HG02642 (cell line): Measurements from ENCODE around the gene PTAFR.
"Not testable (repeated sequence)": the region's sequence is repeated elsewhere in the genome, so short reads cannot be mapped to it uniquely, and the experiment has no call there.

Experiments used
- ATAC-seq: cut with Tn5 transposase; IDR thresholded peaks from one replicate; pipeline ENCODE4 v1.9.1; 2021; ENCODE audit warnings: mild to moderate bottlenecking; ENCODE audit not compliant: unreplicated experiment, poor library complexity

Gene PTAFR

DNA sequence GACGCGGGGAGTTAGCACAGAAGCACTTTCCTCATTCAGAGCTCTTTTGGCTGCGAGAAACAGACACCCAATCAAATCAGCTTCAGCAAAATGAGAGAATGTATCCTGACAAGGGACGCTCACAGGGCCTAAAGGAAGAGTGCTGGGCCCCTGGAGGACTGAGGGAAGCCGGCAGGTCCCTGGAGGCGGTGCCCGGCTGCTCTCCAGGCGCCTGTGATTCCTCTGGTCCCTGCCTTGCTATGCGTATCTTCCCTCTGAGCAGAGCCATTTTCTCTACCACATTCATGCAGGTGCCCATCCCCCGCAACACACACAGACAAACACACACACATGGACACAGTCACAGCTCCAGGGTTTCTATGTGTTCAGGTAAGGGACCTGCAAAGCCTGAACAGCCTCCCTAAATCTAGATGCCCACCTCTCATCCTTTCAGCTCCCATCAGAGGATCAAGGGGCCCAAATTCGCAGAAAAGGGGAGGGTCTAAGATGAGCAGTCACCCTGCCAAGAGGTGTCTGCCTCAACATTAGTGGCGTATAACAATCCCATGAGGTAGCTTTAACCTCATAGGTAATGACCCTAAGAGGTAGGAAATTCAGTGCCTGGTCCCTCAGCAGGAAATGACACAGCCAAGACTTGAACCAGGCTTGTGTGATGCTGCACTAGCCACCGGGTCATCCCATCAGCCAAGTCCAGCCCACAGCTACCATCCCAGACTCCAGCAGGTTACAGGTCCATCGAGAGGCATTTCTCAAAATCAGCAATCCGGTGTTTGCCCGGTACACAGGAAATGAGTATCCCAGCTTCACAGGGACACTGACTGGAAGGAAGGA is 29.0 kb downstream of the PTAFR start:
- ATAC-seq = peak; percentile 21

DNA sequence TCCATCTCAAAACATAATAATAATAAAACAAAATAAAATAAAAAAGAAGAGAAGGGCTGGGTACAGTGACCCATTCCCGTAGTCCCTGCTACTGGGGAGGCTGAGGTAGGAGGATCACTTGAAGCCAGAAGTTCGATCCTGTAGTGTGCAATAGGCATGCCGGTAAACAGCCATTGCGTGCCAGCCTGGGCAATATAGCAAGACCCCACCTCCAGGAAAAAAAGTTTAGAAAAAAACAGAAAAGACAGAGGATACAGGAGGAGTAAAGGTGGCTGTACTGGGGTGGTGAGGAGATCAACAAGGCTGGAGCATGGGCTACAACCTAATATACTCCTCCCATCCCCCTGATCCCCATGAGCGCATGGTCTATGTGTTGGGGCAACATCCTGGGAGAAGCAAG is 30.8 kb downstream of the PTAFR start:
- ATAC-seq = no peak

DNA sequence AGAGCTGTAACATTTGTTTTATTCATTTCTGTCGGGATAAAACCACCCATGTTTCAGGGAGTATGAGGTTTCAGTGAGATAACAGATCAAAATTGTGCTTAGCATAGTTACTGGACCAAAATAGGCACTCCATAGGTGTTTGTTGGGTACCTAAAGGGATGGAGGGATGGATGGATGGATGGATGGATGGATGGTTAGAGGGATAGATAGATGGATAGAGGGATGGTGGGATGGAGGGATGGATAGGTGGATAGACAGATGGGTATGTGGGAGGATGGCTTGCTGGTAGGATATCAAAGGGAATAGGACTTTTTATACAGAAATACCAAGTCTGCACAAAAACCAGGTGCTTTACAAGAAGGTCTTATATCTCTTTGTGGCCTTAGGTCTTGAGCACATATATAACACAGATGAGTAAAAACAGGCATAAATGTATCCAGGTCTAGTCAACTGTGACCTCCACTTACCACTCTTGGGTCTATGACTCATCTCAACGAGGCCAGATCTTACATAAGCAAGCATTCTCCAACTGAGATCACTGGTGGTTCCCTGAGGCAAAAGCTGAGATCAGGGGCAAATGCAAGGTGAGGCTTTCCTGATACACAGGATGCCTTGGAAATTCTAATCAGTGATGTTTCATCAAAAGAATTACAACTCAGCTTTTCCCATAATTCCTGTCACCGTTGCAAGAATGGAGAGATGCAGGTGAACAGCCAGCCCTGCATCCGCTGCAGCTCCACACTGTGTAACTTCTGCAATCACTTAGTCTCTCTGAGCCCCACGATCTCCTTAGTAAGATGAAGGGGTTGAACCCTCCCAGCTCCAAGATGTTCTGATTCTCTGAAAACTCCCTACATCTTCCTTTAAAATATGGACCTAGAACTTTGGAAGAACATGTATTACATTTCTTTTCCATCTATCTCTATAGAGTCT is 32.0 kb downstream of the PTAFR start:
- ATAC-seq = peak; percentile 64

DNA sequence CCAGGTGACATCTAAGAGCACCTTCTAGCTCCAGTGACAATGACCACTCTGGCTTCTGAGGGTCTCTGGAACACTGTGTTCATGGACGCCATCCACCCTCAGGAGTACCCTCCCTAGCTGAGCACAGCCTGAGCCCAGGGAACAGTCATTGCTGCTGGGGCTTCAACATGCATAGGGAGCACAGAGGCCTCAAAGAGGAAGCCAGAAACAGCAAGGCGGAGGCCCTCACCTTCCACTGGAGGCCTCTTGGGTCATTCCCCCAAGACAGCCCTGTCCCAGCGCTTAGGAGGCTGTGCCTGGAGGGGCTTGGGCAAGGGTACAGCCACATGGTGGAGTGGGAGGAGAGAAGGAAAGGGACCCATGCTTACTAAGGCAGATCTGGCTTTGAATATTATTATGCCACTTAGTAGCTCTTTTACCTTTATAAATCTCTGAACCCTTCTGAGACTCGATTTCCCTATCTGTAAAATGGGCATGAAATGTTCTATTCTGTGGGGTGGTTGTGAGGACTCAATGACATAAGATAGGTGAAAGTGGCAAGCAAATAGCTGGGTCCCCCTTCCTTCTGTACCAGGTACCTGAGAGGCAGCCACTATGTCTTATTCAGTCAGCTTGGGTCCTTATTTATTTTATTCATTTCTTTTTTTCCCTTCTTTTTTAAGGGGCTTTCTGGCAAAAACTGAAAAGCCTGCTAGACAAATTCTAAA is 32.8 kb downstream of the PTAFR start:
- ATAC-seq = no peak

DNA sequence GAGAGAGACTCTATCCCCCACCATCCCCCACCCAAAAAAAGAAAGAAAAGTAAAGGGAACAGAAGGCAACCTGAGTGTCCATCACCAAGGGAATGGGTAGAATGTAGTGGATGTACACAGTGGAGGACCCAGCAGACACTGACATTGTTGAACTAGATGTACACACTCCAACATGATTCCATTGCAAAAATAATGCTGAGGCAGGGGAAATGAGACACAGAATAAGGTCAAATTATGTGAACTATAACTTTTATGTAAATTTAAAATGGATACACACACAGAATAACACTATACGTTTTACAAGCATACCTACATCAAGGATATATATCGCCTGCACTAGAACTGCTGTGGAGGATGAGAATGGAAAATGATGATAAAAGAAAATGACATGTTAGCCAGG is 34.8 kb downstream of the PTAFR start:
- ATAC-seq = no peak

DNA sequence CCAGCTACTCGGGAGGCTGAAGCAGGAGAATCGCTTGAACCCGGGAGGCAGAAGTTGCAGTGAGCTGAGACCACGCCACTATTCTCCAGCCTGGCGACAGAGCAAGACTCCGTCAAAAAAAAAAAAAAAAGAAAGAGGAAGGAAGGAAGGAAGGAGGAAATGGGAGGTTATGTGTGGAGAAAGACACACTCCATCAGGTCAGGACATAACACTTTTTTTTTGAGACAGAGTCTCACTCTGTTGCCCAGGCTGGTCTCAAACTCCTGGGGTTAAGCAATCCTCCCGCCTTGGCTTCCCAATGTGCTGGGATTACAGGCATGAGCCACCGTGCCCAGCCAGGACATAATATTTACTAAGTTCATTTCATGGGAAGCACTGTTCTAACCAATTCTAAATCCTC is 36.6 kb downstream of the PTAFR start:
- not testable (repeated sequence) for ATAC-seq

DNA sequence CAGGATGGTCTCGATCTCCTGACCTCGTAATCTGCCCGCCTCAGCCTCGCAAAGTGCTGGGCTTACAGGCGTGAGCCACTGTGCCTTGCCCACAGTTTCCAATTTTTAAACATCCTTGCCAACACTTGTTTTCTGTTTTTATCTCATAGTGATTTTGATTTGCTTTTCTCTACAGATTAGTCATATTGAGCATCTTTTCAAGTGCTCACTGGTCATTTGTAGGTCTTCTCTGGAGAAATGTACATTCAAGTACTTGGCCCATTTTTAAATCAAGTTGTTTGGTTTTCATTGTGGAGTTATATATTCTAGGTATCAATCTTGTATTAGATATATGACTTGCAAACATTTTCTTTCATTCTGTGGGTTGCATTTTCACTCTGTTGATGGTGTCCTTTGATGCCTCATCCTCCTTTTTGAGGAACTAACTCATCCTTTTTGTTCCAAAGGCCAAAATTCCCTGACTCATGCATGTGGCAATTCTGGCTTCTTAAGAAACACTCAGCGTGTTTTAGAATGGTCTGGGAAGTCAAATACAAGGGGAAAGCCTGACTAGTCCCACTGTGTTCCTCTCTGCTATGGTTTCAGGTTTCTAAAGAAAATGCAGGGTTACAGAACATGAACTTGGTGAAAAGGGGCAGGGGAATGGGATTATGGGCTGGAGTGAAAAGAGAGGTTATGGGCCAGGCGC is 37.3 kb downstream of the PTAFR start:
- no peak for ATAC-seq

DNA sequence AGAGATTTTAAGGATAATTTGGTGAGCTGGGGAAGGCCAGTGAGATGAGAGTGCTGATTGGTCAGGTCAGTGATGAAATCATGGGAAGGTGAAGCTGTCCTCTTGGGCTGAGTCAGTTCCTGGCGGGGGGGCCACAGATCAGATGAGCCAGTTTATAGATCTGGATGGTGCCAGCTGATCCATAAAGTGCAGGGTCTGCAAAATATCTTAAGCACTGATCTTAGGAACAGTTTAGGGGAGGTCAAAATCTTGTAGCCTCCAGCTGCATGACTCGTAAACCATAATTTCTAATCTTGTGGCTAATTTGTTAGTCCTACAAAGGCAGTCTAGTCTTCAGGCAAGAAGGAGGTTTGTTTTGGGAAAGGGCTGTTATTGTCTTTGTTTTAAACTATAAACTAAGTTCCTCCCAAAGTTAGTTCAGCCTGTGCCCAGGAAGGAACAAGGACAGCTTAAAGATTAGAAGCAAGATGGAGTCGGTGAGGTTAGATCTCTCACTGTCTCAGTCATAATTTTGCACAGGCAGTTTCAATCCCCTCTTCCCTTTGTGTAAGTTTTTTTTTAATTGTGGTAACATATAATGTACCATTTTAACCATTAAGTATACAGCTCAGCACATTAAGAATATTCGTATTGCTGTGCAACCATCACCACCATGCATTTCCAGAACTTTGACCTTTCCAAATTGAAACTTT is 39.4 kb downstream of the PTAFR start:
- ATAC-seq = no peak

DNA sequence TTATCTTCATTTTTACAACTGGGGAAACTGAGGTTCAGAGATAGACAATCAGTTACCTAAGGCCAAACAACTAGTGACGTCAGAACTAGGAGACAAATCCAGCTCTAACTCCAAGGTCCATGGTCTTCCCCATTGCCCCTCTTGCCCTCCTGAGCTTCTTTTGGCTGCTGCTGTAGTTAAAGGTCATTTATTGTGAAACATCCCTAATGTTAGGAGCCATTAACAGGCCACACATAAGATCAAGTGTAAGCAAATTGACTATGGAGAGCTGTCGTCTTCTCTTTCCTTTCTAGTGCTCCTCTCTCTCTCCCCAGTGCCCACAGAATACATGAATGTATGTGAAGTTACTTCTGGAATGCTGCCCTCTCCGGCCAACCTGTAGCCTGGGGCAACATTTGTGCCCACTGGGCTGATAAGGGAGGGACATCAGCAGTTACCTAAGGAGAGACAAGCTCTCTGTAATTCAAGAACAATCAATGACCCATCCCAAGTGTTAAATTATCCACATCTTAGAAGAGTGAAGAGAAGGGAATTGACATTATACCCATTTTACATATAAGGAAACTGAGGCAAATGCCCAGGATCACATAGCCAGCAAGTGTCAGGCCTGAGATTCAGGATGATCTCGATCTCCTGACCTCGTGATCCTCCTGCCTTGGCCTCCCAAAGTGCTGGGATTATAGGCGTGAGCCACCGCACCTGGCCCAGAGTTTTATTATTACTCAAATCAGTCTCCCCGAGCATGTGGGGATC is 40.1 kb downstream of the PTAFR start:
- no peak for ATAC-seq

DNA sequence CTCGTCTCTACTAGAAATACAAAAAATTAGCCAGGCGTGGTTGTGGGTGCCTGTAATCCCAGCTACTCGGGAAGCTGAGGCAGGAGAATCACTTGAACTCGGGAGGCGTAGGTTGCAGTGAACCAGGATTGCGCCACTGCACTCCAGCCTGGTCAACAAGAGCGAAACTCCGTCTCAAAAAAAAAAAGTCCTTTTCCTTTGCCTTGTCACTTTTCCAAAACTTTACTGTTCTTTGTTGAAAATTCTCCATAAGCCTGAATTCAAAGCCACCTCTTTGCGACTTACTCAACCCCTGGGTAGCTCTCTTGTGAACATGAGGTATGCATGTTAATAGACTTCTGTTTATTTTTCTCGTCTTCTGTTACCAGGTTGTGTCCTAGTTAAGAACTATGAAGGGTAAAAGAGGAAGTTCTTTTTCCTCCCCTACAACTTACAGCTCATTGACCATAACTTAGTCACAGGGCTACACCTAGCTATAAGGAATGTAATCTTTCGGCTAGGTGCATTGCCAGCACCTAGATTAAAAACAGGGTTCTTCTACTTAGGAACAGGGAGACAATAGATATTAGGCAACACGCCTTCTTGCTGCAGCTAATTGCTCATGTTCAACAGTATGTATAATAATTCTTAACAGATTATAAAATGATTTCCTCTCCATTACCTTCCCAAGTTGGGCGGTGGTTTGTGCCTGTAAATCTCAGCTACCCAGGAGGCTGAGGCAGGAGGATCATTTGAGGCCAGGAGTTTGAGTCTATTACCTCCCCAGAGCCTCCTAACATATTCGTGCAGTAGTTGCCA is 40.9 kb downstream of the PTAFR start:
- ATAC-seq = no peak

DNA sequence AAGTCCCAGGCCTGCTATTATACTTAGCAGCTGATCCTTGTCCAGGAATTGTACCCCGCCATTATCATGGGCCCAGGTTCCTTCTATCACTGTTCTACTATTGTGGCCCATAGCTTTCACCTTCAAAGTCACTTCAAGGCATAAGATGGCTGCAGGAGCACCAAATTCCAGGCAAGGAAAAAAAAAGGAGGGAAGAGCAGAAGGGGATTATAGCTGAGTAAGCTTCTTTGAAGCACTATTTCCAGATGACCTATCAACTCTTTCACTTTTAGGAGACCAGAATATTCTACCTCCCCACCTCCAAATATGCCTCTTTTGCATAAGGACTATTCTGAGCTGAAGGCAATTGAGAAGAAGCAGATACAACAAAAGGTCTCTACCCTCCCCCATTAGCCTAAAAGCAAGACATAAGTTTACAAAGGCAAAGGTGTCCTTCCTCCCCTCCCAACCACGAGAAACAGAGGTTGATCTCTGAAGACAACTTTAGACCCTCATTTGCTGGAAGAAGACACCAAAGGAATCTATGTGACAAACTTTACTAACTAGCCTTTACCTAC is 41.8 kb downstream of the PTAFR start:
- no peak for ATAC-seq

DNA sequence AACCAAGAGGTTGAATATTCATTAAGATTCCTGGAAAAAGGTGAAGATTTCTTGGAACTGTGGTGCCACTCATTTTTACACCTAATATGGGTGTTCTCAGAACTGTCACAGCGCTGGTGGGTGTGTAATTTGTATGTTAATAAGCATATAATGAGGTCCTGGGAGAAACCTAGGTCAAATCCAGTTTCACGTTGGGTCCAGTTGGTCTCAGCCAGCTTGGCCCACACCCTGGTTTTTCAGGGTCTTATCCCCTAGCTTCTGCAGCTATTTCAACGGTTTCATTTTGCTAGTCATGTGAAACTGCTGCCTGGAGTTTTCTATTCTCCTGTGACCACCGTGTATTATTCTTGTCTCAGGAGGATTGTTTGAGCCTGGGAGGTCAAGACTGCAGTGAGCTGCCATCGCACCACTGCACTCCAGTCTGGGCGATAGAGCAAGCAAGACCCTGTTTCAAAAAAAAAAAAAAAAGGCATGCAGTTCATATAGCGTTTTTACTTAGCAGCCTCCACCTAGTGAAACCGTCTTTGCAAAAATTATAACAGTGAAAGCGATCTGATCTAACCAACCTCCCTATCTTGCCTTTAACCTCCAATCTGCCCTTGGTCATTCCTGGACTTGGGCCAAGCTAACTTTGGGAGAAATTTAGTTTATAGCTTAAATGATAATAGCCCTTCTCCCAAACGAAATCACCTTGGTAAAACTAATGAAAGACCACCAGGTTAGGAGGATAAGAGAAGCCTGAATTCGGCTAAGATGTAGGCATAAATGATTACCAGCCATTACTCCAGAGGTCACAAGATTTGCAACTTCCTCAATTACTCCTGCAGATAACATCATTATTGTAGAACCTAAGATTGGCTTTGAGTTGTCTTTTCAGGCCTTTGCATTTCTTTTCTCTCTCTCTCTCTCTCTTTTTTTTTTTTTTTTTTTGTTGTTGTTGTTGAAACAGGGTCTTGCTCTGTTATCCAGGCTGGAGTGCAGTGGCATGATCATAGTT is 44.0 kb downstream of the PTAFR start:
- ATAC-seq = no peak

DNA sequence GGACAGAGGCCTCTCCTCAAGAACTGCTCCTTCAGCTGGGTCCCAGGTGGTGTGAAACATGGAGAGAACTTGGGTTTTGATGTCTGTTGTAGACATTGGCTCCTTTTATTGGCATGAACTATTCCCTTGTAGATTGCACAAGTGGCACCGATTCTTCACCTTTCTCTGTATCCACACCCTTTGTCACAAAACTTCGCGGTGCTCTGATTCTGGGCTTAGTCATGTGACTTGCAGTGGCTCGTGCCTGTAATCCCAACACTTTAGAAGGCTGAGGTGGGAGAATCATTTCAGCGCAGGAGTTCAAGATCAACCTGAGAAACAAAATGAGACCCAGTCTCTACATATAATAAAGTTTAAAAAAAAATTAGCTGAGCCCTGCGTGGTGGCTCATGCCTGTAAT is 45.6 kb downstream of the PTAFR start:
- no peak for ATAC-seq

DNA sequence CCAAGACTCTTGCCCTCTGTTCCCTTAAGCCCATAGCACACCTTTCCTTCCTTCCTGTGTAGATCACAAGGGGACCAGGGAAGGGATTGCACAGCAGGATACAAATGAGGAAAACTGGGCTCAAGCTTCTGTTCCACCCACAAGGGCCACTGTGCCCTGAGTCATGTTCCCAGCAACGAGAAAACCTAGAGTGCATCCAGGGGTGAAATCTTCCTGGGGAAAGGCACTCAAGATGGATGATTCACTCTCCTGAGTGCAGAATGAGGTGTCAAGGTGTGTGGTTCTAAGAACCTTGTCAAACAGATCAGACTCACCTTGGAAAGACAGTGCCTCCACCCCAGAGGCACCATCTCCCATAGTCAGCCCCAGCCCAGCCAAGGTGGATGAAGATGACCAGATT is 47.3 kb downstream of the PTAFR start:
- ATAC-seq = no peak

DNA sequence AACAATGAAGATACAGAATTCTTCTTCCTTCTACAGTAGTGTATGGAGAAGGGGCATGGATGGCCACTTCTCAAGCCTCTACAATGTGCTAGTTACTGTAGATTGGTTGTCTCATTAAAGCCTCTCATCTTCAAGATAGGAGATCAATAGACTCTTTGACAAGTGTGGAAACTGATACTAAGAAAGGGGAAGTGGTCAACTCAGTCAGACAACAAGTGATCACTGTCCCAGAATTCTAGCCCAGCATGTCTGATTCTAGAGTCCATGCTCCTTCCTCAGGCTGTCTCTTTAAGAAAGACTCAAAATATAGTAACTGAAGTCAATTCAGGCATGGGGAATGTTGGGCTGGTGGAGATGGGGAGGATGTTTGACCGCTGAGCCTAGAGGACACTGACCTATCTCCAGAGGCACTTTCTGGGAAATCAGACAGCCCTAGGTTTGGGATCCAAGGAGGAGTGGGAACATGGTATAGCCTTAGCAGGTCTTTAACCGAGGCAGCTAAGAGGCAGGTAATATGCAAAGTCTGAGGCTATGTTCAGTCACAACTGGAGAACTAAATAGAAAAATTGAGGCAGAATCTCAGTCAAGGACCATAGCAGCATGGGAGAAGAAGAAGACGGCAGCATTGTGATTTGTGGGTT is 48.8 kb downstream of the PTAFR start:
- peak; percentile 76 for ATAC-seq

DNA sequence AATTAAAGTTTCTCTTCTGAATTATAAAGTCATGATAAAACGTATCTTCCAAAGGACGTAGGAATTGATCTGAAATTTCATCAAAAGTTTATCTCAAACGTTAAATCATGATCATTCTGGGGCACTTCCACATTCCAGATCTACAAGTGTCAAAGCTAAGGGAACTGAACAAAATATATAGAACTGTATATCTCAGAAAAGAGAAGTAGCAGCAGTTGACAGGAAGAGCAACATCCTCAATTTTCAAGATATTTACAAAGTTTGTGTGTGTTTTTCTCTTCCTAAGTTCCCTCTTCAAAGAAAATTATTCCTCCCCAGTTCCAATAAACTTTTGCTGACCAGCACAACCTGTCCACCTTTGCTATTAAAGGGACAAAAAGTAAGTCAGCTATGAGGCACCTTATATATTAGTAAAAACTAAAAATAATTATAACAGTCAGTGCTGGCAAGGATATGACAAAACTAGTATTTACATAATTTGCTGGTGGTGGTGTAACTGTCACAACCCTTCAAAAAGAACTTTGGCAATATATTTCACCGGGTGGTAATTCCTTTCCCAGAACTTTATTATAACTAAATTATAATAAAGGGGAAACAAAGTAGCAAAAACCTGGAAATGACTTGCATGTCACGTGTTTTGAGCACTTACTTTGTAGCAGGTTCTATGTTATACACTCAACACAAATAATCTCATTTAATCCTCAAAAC is 49.6 kb downstream of the PTAFR start:
- ATAC-seq = no peak
